C4-2B (cell line): ENCODE data around the gene FRAS1.

Experiments used
- ZFX ChIP-seq: fragments of 450-650 bp; IDR thresholded peaks from 2 replicates; pipeline ENCODE4 v1.6.1; 2017
- TF ChIP-seq, protein P1 (sequence below): fragments of 450-650 bp; conservative IDR thresholded peaks from 2 replicates; pipeline ENCODE4 v1.5.1; 2017; ENCODE audit warnings: mild to moderate bottlenecking

DNA sequence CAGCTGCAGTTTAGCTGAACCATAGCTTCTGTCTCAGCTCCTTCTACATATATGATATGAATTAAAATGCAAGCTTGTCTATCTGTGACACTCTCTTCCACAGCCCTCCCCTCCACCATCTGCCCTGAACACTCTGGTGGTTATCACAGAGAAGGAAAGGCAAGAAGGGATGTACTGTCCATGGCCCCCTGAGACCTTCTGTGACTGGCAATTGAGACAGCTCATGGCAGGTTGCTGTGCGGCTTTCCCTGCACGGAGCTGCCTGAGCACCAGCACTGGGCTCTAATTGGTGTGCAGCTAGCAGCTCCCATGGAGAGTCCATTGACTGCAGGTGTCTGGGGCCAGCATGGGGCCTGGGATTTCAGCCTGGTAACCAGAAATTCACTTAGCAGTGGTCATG, 384.6 kb downstream of the FRAS1 start:
- TF ChIP-seq, protein P1, sequence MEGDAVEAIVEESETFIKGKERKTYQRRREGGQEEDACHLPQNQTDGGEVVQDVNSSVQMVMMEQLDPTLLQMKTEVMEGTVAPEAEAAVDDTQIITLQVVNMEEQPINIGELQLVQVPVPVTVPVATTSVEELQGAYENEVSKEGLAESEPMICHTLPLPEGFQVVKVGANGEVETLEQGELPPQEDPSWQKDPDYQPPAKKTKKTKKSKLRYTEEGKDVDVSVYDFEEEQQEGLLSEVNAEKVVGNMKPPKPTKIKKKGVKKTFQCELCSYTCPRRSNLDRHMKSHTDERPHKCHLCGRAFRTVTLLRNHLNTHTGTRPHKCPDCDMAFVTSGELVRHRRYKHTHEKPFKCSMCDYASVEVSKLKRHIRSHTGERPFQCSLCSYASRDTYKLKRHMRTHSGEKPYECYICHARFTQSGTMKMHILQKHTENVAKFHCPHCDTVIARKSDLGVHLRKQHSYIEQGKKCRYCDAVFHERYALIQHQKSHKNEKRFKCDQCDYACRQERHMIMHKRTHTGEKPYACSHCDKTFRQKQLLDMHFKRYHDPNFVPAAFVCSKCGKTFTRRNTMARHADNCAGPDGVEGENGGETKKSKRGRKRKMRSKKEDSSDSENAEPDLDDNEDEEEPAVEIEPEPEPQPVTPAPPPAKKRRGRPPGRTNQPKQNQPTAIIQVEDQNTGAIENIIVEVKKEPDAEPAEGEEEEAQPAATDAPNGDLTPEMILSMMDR, result no peak
- no peak for TF ChIP-seq ZFX
